Activated T-cell treated with anti-CD3 and anti-CD28 coated beads, Interleukin-2, amount 50 U/mL, for 48 hours (primary cell): ENCODE results near the gene GFM2.
"Not testable (repeated sequence)": the region's sequence is repeated elsewhere in the genome, so short reads cannot be mapped to it uniquely, and the experiment has no call there.

Source experiments
- DNase-seq, 2 experiments: peaks; one replicate each; pipeline ENCODE4 v3.0.0-alpha.2; 2020

The GFM2 gene

GRCh38 chr5:74766849-74767578 is at the start of gene GFM2, which contains the start of gene NSA2:
GFM2 (minus strand) TSS chr5:74767117; CDS start chr5:74763742, 3,375 bp downstream.
NSA2 (plus strand) TSS chr5:74767249; CDS start chr5:74767361, 112 bp downstream.
- peak; percentile 95 for DNase-seq

- no peak for DNase-seq
These were observed 44.0 kb upstream of the GFM2 start for GRCh38 chr5:74810915-74811314.

GRCh38 chr5:74801941-74802340 is 35.0 kb upstream of the GFM2 start:
- no peak for DNase-seq

- no peak for DNase-seq
These were observed 34.3 kb upstream of the GFM2 start for GRCh38 chr5:74801197-74801596.

- DNase-seq = no peak
These were observed 32.3 kb upstream of the GFM2 start for GRCh38 chr5:74798977-74799911.

GRCh38 chr5:74791669-74792068 is 24.8 kb upstream of the GFM2 start:
- not testable (repeated sequence) for DNase-seq

- DNase-seq = no peak
These were observed 20.5 kb upstream of the GFM2 start for GRCh38 chr5:74787424-74787823.

- DNase-seq = no peak
These were observed 19.9 kb upstream of the GFM2 start for GRCh38 chr5:74786851-74787250.

- DNase-seq = no peak
These were observed 11.7 kb upstream of the GFM2 start for GRCh38 chr5:74778609-74779008.

- DNase-seq = no peak
These were observed 5.4 kb upstream of the GFM2 start for GRCh38 chr5:74772359-74772758.

GRCh38 chr5:74767579-74767913 is 629 bp upstream of the GFM2 start:
- no peak for DNase-seq

GRCh38 chr5:74766418-74766848 is 484 bp downstream of the GFM2 start:
- DNase-seq = no peak

- no peak for DNase-seq
These were observed 988 bp downstream of the GFM2 start for GRCh38 chr5:74765929-74766328.

- DNase-seq = no peak
These were observed 1.7 kb downstream of the GFM2 start for GRCh38 chr5:74765201-74765600.

- DNase-seq = no peak
These were observed 3.4 kb downstream of the GFM2 start for GRCh38 chr5:74763504-74763903.

GRCh38 chr5:74762599-74762998 is 4.3 kb downstream of the GFM2 start:
- peak in 1 of 2 experiments; percentile 33 for DNase-seq

- DNase-seq = no peak
These were observed 5.7 kb downstream of the GFM2 start for GRCh38 chr5:74761241-74761640.

GRCh38 chr5:74748742-74749141 is 18.2 kb downstream of the GFM2 start:
- DNase-seq = not testable (repeated sequence)

- no peak for DNase-seq
These were observed 28.5 kb downstream of the GFM2 start for GRCh38 chr5:74738406-74738805.

- DNase-seq = no peak
These were observed 30.2 kb downstream of the GFM2 start for GRCh38 chr5:74736759-74737158.

- DNase-seq = no peak
These were observed 41.6 kb downstream of the GFM2 start for GRCh38 chr5:74725331-74725730.

- no peak for DNase-seq
These were observed 44.6 kb downstream of the GFM2 start for GRCh38 chr5:74722271-74722670.

GRCh38 chr5:74717596-74717995 is 49.3 kb downstream of the GFM2 start:
- DNase-seq = no peak

GRCh38 chr5:74693191-74693590 is 73.7 kb downstream of the GFM2 start:
- DNase-seq = no peak
